ELF-1 (cell line): ENCODE data around the gene HSD17B2.
A peak's percentile ranks its signal among the peaks of the same experiment; 100 is the strongest.

Experiments used
- DNase-seq: peaks from one replicate; pipeline ENCODE4 v3.0.0-alpha.2; 2016; ENCODE audit warnings: low read depth, low spot score

Gene HSD17B2

GRCh38 chr16:82047787-82048186 lies 12.7 kb downstream of the HSD17B2 start:
- no peak for DNase-seq

GRCh38 chr16:82049484-82049883 lies 14.4 kb downstream of the HSD17B2 start:
- DNase-seq: peak; percentile 57

GRCh38 chr16:82050506-82050905 lies 15.5 kb downstream of the HSD17B2 start:
- no peak for DNase-seq

- DNase-seq: no peak
Observed at GRCh38 chr16:82050909-82051357, 15.9 kb downstream of the HSD17B2 start.

- DNase-seq: no peak
Observed at GRCh38 chr16:82051656-82052055, 16.6 kb downstream of the HSD17B2 start.

GRCh38 chr16:82055117-82055516 lies 20.1 kb downstream of the HSD17B2 start:
- DNase-seq: no peak

GRCh38 chr16:82055728-82056549 lies 20.9 kb downstream of the HSD17B2 start:
- DNase-seq: no peak

GRCh38 chr16:82056550-82056896 lies 21.5 kb downstream of the HSD17B2 start:
- DNase-seq: no peak

GRCh38 chr16:82059161-82059982 lies 24.3 kb downstream of the HSD17B2 start:
- DNase-seq: no peak

GRCh38 chr16:82059983-82060421 lies 24.9 kb downstream of the HSD17B2 start:
- DNase-seq: peak; percentile 16

GRCh38 chr16:82061861-82062525 lies 26.9 kb downstream of the HSD17B2 start:
- no peak for DNase-seq

GRCh38 chr16:82062645-82063058 lies 27.6 kb downstream of the HSD17B2 start:
- no peak for DNase-seq

- no peak for DNase-seq
Observed at GRCh38 chr16:82063456-82064082, 28.5 kb downstream of the HSD17B2 start.

- DNase-seq: no peak
Observed at GRCh38 chr16:82067042-82067803, 32.2 kb downstream of the HSD17B2 start.

- DNase-seq: no peak
Observed at GRCh38 chr16:82067804-82068325, 32.8 kb downstream of the HSD17B2 start.

- DNase-seq: no peak
Observed at GRCh38 chr16:82070656-82071369, 35.8 kb downstream of the HSD17B2 start.

GRCh38 chr16:82071421-82071820 lies 36.4 kb downstream of the HSD17B2 start:
- no peak for DNase-seq

GRCh38 chr16:82072313-82072712 lies 37.3 kb downstream of the HSD17B2 start:
- DNase-seq: no peak

GRCh38 chr16:82074019-82074558 lies 39.0 kb downstream of the HSD17B2 start:
- no peak for DNase-seq

GRCh38 chr16:82078125-82078524 lies 43.1 kb downstream of the HSD17B2 start:
- no peak for DNase-seq
